GM12873 (cell line): ENCODE measurements around the gene PARP6.

ENCODE experiments used
- CTCF ChIP-seq: IDR thresholded peaks from 2 replicates; pipeline ENCODE4 v1.5.1; 2012; ENCODE audit warnings: low read depth, mild to moderate bottlenecking, moderate library complexity, low read length, control low read depth; ENCODE audit not compliant: insufficient read depth; ENCODE audit errors: missing control alignments

Gene PARP6

GRCh38 chr15:72229076-72229946, 43.0 kb downstream of the PARP6 start:
- TF ChIP-seq CTCF: no peak

DNA sequence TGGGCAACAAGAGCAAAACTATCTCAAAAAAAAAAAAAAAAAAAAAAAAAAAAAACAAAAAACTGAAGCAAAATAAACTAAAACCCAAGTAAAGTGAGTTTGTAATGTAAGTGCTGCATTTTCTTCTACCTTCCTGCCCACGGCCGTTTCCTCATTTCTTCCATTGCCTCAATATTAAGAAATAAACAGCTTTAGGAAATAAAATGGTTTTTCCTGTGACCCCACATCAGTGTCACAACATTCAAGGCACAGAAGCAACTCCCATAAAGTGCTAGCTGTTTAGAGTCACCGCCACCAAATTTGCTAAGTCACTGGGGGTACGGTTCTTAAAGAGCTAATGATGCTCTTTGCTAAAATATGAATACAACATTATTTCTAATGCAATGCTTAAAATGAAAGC, 44.6 kb downstream of the PARP6 start:
- no peak for TF ChIP-seq CTCF

DNA sequence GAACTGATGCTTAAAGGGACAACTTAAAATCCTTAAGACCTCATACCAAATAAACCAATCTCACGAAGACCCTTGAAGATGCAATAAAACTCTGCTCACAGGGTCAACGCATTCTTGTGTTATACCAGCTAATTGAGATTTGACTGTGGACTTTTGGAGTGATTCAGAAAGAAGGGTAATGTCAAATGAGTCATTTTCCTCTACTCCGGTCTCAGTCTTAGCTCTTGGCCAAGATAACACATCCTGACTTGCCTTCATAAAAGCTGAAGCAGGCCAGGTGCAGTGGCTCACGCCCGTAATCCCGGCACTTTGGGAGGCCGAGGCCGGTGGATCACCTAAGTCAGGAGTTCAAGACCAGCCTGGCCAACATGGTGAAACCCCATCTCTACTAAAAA, 45.2 kb downstream of the PARP6 start:
- TF ChIP-seq CTCF: no peak

- no peak for TF ChIP-seq CTCF
Observed at GRCh38 chr15:72223278-72223677, 49.1 kb downstream of the PARP6 start.

- no peak for TF ChIP-seq CTCF
Observed at GRCh38 chr15:72222393-72222792, 50.0 kb downstream of the PARP6 start.

DNA sequence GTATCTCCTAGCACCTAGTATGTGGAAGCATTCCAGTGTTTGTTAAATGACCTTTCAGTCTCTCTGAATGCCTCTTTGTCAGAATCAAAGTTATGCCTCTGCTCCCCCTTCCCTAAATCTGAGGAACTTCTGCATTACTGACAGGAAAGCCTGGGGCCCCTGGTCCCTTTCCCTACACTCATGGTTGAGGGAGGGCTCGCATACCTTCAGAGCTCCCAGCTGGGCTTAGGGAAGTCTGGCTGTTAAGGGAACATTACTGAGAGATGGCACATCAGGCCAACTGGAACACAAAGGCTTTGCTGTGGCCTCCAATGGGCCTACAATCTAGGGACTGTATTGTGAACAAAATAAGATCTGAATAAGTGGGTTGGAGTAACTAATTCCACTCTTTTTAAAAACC, 51.7 kb downstream of the PARP6 start:
- no peak for TF ChIP-seq CTCF

GRCh38 chr15:72217216-72217615, 55.1 kb downstream of the PARP6 start:
- no peak for TF ChIP-seq CTCF

DNA sequence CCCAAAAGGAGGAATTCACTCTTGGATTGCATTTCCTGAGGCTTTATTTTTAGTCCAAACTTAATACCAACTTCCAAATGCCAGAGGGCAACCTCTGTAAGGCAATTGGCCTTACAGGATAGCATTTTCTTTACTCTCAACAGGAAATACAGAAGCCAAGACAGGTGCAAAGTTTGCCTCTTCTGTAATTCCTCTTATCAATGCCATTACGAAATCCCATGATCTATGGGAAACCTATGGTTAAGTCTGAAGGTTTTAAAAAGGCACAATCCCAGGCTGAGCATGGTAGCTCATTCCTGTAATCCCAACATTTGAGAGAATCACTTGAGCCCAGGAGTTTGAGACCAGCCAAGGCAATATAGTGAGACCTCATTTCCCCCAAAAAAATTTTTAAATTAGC, 56.3 kb downstream of the PARP6 start:
- TF ChIP-seq CTCF: no peak
